Central memory CD4-positive, alpha-beta T cell (primary cell): ENCODE results near the gene GALNT18.
"Not testable (repeated sequence)": the region's sequence is repeated elsewhere in the genome, so short reads cannot be mapped to it uniquely, and the experiment has no call there.

ENCODE experiments used
- DNase-seq: peaks from one replicate; pipeline ENCODE4 v3.0.0; 2022

The GALNT18 gene

GRCh38 chr11:11380340-11380739, 241.5 kb downstream of the GALNT18 start:
- DNase-seq = no peak

DNA sequence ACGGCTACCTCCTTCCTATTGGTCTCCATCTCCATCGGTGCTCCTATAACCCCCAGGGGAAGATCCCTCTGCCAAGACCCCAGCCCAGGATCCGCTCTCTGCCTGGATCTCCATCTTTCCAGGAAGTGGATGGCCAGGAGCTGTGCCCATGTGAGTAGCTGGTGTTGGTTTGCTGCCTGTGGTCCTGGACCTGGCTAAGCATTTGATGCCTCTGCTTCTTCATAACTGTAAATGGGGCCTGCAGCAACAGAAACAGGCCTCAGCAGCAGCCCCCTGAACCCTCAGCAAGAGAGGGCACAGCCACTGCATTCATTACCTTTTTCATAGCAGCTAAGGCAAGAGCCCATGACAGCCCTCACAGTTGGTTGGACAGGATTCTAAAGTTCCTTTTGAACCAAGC, 242.1 kb downstream of the GALNT18 start:
- no peak for DNase-seq

DNA sequence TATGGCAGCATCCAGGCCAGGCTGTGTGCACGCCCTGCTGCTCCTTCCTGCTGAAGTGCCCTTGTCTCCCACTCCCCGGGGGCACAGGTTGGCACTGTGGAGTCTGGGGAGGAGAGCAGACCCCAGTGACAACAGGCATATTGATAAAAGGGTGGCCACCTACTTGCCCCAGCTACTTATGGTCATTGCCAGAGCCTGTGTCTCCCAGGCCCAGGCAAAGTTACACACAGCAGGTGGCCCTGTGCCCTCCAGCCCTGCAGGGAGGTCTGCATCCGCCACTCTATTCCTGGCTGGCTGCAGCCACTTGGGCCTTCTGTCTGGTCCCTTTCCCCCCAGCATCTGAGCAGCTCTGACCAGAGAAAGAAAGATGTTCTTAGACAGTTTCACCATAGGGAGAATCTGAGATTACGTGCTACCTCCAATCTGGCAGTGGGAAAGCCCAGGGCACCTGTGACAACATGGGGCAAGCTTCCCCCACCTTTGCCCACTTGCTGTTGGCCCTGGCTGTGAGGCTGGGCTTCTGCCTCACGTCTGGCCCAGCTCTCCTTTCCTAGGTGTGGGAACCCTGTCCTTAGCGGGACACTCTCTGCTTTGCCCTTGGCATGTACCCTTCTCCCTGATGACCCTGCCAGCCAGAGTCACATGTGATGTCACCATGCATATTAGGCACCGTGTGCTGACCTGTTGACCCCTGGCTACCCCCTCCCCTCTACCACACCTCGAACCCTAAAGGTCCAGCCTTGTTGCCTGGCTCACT, 243.4 kb downstream of the GALNT18 start:
- DNase-seq = no peak

DNA sequence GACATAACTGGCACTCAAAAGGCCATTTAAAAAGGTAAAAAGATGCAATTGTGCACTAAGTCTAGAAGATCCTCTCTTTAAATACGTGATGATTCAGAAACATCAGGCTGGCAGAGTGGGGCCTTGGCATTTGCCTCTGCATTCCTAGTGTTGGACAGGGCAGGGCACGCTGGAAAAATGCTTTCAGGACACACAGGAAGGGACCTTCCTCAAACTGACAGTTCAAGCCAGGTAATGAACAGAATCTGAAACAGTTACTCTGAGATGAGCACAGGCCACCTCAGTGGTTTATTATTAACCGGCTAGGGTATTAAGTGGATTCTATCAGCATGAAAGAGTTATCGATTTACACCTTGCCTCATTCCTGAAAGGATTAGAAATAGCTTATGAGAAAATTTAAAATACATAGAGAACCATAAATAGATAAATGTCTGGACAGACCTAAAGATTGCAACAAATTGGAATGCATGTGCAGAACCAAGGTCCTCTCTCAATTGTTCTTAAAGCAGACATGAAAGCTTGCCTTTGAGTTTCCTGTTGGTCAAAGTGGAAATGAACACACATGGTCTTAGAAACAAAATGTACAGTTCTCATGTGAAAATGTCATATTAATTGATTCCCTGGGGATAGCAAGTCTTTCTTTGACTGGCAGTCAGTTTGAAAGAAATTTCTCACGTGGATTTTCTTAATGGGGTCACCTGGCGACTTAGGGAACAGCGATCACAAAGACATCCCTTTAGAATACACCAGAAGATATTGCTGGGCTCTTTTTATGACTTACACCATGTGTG, 247.3 kb downstream of the GALNT18 start:
- DNase-seq = no peak

DNA sequence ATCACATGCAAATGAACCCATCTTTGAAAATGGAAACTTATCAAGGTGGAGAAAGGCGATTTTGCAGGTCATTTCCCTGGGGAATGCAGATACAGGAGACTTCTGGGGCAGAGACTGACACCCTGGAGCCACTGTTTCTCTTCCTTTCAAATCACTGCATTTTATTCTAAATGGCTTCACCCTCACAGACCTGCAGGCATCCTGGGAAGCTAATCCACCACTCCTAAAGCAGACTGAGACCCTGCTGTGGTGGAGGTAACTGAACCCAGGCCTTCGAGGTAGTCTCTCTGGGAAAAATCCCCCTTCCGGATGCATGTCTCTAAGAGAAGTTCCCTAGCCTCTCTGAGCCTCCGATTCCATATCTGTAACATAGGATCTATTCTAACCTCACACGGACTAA, 247.9 kb downstream of the GALNT18 start:
- no peak for DNase-seq

DNA sequence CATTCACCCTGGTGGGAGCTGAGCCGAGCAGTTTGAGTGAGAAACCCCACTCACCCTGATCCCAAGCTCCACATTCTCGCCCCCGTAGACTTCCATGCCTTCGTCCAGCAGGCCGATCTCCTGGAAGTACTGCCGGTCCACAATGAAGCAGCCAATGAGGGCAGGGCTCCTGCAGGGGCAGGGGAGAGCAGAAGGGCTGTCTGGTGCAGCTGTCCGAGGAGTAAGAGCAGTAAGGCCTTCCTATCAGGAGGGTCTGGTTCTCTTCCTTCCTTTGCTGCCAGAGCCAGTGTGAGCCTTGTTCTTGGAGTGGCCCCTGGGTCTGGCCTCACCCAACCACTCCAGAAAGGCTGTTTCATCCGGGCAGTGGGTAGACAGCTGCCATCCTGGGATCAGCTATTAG, 249.3 kb downstream of the GALNT18 start:
- no peak for DNase-seq

DNA sequence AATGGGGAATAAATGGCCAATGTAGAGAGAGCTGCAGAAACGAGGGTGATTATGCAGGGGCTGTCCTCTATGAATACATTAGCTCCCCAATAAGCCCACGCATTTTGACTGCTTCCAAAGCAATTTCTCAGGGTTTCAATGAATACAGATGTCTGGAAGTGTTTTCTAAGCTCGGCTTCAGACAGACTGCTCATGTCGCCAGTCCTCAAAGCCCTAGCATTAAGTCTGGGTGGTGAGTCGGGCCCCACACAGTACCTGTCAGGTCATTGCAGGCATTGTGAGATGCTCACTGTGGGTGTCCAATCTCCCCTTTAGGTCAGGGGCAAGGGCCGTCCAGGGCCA, 250.9 kb downstream of the GALNT18 start:
- no peak for DNase-seq

DNA sequence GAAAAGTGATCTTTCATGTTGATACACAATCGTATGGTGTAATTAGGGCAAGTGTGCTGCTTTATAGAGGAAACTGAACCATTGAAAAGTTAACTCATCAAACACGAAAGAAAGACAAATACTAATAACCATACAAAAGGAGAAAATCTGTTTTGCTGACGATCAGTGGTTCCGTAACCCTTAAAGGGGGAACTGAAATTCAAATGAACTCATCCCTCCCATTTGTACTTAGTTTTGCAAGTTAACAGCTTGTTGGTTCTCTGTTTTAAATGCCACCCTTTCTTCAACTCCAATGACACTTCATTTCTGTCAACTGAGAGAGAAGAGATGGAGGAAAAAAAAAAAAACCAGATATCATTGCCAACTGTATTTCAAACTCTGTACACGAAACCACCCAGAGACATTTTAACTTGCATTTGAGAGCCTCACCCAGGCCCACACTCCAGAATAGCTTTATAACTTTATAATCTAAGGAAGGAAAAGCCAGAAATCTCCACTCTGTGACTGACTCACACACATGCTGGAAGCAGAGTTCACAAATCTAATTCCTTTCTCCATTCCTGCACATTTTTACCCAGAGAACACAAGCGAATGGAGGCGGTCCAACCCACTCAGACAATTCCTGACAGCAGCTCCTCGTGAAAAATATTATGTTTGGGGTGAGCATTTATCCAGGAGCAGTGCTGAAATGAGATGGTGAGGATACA, 251.4 kb downstream of the GALNT18 start:
- DNase-seq = no peak

- no peak for DNase-seq
These were observed 255.0 kb downstream of the GALNT18 start for GRCh38 chr11:11366793-11367192.

DNA sequence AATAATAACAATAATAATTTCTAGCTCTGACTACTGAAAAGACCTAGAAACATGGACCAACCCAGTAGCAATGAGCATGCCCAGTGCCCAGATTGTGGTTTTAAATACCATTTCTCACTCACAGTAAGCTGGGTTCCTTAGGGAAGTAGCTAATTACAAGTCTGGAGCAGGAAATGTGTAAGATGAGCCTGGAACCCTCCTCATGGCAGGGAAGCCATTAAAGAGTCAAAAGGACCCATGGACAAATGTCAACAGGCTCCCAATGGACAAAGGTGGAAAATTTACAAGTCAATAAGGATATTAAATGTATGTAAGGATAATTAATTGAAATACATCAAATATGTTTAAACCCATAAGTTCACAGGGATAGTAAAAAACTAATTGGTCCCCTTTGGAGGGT, 258.1 kb downstream of the GALNT18 start:
- no peak for DNase-seq

DNA sequence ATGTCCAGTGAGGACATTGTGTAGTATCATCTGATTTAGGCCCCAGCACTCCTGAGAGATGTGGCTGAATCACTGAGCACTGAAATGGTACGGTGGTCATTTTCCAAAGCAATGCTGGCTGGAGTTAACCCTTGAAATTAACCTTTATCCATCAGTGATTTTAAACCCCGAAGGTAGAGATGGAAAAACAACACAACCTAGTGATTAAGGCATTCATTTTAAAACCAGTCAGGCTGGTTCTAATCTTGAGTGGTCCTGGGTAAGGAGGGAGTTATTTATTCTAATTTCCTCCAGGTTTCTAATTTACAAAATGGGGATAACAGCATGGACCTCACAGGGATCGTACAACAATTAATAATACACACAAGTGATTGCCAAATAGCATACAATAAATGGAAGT, 262.2 kb downstream of the GALNT18 start:
- DNase-seq = no peak

DNA sequence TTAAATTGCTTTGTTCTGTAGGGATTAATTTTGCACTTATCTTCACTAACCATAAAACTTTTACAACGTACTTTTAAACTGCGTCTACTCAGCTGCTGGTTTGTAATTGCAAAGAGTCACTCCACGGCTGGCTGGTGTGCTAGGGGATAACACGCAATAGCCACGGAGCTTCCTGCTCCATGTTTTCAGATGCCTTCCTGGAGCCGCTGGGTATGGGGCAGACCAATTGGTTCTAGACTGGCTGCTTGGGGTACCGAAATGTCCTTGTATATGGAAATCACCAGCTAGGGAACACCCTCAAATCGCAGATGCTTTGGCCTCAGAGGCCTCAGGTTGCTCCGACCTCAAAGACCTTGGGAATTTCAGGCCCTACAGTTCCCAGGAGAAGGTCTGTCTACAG, 265.0 kb downstream of the GALNT18 start:
- DNase-seq = no peak

DNA sequence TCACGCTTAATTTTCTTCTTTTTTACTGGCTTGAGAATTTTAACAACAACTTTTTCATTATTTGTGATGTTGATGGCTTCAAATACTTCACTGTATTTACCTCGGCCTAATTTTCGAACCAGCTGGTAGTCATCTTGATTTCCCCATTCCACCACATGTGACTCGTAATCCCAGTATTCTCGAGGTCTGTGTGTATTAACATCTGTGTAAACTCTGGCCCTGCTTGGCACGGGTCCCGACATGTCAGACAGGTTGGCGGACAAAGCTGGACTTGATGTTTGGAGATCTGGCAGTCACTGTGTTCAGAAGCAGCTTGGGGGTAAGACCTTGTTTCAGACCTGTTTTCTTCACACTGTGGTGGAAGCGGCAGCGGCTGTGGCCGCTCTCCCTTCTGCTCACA, 268.9 kb downstream of the GALNT18 start, which contains the start of gene CSNK2A3:
Gene CSNK2A3, minus strand, starts transcription at position 373 of the 400 bp plus-strand sequence. Its CDS starts 131 bp downstream, at position 242.
- not testable (repeated sequence) for DNase-seq

GRCh38 chr11:11351851-11352250, 270.0 kb downstream of the GALNT18 start:
- DNase-seq = not testable (repeated sequence)

DNA sequence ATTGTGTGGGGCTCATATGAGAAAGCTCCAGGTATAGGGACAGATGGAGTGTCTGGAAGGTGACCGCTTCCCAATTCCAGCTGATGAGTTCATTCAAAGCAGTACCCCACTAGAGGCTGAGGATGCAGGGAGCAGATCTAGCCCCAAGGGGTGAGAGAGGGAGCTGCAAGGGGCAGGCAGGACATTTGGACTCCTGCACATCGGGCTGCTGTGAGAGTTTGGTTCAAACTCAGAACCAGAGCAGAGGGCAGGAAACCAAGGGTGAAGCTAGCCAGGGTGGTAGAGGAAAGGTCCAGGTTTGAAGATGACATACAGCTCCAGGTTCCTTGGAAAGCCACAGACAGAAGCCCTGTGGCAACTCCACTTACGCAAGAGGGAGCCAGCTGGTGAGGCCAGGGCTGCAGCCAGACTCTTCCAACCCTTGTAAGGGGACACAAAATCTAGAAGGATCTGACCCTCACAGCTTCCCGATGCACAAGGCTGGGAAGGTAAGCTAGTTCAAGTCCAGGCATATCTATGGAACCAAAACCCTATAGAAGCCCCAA, 270.7 kb downstream of the GALNT18 start:
- no peak for DNase-seq

GRCh38 chr11:11349870-11350337, 271.9 kb downstream of the GALNT18 start:
- no peak for DNase-seq

- DNase-seq = no peak
These were observed 272.5 kb downstream of the GALNT18 start for GRCh38 chr11:11349106-11349825.

GRCh38 chr11:11348303-11348702, 273.5 kb downstream of the GALNT18 start:
- no peak for DNase-seq

DNA sequence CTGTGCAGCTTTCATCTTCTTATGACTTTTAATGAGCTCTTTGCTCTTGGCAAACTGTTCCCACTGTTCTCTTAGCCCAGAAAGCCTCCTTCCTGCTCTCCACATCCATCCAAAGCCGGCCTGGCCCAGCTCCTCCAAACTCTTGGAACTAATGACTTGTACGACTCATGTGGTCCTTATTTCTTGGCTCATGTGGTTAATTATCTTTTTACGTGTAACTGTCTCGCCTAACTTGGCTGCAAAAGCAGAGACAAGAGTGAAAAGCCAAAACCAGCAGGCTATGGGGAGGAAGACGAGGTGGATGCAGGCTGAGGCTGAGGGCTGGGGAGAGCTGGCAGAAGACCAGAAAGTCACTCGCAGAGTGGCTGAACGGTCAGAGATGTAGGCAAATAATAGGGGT, 274.2 kb downstream of the GALNT18 start:
- no peak for DNase-seq

- DNase-seq = no peak
These were observed 275.5 kb downstream of the GALNT18 start for GRCh38 chr11:11346303-11346702.

- no peak for DNase-seq
These were observed 276.7 kb downstream of the GALNT18 start for GRCh38 chr11:11345099-11345498.

DNA sequence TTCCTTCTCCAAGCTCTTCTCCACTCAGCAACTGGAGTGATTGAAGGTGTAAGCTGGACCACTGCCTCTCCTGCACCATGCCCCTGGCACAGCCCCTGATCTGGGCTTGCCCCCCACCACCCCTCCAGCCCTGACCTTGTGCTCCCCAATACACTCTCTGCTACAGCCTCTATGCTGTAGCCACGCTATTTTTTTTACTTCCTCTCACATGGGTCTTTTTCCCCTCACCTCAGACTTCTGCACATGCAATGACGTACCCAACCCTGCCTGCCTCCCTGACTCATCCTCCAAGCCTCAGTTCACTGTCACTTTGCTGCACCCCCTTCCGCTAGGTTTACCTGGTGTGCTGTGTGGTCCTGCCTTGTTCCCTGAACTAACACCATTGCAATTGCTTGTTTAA, 277.8 kb downstream of the GALNT18 start:
- DNase-seq = no peak

GRCh38 chr11:11338304-11338703, 283.5 kb downstream of the GALNT18 start:
- DNase-seq = no peak
